Mucosa of stomach (tissue), 1 donor: ENCODE results near the gene PRDX3.

Experiments used
- H3K27me3 ChIP-seq: one replicate; pipeline ENCODE4 v1.7.0; 2013; ENCODE audit warnings: mild to moderate bottlenecking, low read length; ENCODE audit not compliant: control insufficient read depth, insufficient read depth
- H3K36me3 ChIP-seq: one replicate; pipeline ENCODE4 v1.7.0; 2013; ENCODE audit warnings: low read length; ENCODE audit not compliant: control insufficient read depth, insufficient read depth
- H3K4me1 ChIP-seq: one replicate; pipeline ENCODE4 v1.7.0; 2013; ENCODE audit warnings: mild to moderate bottlenecking, low read length; ENCODE audit not compliant: control insufficient read depth, insufficient read depth
- H3K4me3 ChIP-seq: one replicate; pipeline ENCODE4 v1.7.0; 2013; ENCODE audit warnings: low read length
- H3K9ac ChIP-seq: one replicate; pipeline ENCODE4 v1.7.0; 2013; ENCODE audit warnings: mild to moderate bottlenecking, low read length, moderate library complexity
- H3K9me3 ChIP-seq: one replicate; pipeline ENCODE4 v1.7.0; 2013; ENCODE audit warnings: mild to moderate bottlenecking, low read length, moderate library complexity; ENCODE audit not compliant: control insufficient read depth
- donor health status: Pancreatic carcinoma.

PRDX3 gene

DNA sequence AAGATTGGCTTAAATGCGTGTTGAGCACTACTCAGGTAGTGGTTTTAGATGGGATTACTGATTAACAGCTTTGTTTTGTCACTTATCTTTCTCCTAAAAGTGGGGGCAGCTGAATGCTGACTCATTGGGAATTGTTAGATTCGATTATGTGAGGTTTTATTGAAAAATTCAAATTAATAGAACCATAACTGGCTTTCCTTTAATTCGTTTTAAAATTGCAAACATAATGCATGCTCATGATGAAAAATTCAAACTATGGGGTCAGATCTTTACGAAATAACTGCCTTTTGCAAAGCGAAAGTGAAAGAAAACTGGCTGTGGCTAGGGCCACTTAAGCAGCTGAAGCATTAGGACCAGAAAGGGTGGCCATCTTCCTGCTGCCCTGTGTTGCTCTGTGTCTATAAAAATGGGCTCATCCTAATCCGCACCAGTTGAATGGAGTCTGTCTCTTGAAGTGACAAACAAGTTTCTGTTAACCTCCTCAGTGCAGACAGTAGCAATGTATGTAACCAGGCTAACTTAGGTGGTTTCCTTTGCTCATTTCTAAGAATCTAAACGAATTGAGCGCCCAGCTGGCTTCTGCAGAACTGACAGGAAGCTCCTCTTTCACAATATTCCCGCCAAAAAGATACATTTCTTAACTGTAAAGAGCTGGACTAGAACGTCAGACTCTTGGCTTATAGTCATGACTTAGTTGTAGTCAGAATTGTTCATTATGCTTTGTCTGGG is 46.9 kb downstream of the PRDX3 start:
- Histone ChIP-seq H3K9ac (peak overlapping the region; percentile 31), H3K27me3 (no peaks in the 10 kb centered on the region), H3K36me3 (peaks cover 11% of the 10 kb centered on the region), H3K4me3 (no peak overlapping the region), H3K4me1 (no peaks in the 10 kb centered on the region), H3K9me3 (no peaks in the 10 kb centered on the region)

DNA sequence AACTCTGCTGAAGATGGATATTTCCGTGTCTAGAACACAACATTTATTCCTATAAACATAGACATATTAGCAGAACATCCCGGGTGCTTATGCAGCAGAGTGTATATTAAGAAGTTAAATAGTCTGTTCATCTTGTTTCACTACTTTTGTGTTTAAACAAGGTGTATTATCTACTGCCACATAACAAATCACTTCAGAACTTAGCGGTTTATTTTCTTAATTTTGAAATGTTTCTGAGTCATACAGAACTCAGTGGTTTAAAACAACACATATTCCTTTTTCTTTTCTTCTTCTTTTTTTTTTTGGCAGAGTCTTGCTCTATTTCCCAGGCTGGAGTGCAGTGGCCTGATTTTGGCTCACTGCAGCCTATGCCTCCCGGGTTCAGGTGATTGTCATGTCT is 48.9 kb downstream of the PRDX3 start:
- Histone ChIP-seq H3K27me3 (no peaks in the 10 kb centered on the region), H3K9me3 (no peaks in the 10 kb centered on the region), H3K4me1 (no peaks in the 10 kb centered on the region), H3K4me3 (no peak overlapping the region), H3K9ac (no peak overlapping the region), H3K36me3 (peaks cover 11% of the 10 kb centered on the region)

DNA sequence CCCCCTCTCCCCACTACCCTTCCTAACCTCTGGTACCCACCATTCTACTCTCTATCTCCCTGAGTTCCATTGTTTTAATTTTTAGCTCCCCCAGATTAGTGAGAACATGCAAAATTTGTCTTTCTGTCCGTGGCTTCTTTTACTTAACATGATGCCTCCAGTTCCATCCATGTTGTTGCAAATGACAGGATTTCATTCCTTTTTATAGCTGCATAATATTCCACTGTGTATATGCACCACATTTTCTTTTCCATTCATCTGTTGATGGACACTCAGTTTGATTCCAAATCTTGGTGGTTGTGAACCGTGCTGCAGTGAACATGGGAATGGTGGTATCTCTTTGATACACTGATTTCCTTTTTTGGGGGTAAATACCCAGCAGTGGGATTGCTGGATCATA is 52.7 kb downstream of the PRDX3 start:
- no peak overlapping the region for H3K4me3 ChIP-seq
- no peaks in the 10 kb centered on the region for H3K27me3 ChIP-seq
- no peak overlapping the region for H3K9ac ChIP-seq
- H3K4me1 ChIP-seq, result no peaks in the 10 kb centered on the region
- H3K36me3 ChIP-seq, result peaks cover 6% of the 10 kb centered on the region
- H3K9me3 ChIP-seq, result no peaks in the 10 kb centered on the region

DNA sequence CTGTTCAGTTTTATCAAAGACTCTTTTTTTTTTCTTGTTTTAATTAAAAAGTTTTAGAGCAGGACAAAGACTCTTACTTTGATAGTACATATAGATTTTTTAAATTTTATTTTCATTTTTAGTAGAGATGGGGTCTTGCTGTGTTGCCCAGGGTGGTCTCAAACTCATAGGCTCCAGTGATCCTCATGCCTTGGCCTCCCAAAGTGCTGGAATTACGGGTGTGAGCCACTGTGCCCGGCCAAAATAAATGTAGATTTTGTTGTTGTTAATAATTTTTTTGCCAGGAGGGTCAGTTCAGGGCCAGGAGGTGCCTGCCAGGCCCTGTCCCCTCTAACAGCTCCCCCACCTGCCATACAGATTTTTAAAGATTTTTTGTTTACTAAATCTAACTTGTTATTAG is 57.7 kb downstream of the PRDX3 start:
- no peak overlapping the region for H3K9ac ChIP-seq
- H3K36me3 ChIP-seq, result no peaks in the 10 kb centered on the region
- no peak overlapping the region for H3K4me3 ChIP-seq
- no peaks in the 10 kb centered on the region for H3K9me3 ChIP-seq
- H3K4me1 ChIP-seq, result no peaks in the 10 kb centered on the region
- H3K27me3 ChIP-seq, result no peaks in the 10 kb centered on the region

DNA sequence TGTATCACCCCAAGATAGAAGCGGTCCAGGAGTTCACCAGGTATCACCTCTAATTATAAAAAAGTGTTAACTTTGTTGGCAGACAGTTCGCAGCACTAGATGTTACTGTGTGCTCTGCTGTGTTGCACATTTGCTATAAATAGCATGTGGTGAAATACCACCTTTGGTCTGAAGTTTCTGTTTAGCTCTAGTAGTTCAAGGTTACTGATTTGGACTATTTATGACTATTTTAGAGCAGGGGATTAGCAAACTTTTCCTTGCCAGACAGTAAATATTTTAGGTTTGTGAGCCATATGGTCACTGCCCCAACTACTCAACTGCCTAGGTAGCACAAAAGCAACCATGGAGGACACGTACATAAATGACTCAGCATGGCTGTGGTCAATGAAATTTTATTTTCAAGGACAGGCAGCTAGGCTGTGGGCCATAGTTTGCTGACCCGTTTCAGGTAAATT is 58.2 kb downstream of the PRDX3 start:
- no peaks in the 10 kb centered on the region for H3K4me1 ChIP-seq
- H3K9ac ChIP-seq, result no peak overlapping the region
- no peaks in the 10 kb centered on the region for H3K36me3 ChIP-seq
- no peak overlapping the region for H3K4me3 ChIP-seq
- no peaks in the 10 kb centered on the region for H3K9me3 ChIP-seq
- no peaks in the 10 kb centered on the region for H3K27me3 ChIP-seq

DNA sequence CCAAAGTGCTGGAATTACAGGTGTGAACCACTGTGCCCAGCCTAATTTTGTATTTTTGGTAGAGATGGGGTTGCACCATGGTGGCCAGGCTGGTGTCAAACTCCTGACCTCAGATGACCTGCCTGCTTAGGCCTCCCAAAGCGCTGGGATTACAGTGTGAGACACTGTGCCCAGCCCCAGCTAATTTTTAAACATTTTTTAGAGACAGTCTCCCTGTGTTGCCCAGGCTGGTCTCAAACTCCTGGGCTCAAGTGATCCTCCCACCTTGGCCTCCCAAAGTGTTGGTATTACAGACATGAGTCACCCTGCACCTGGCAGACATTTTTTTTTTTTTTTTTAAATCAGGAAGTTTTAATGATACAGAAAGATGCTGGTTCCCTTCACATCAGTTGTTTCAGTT is 59.2 kb downstream of the PRDX3 start:
- H3K36me3 ChIP-seq, result no peaks in the 10 kb centered on the region
- no peak overlapping the region for H3K9ac ChIP-seq
- H3K4me3 ChIP-seq, result no peak overlapping the region
- no peaks in the 10 kb centered on the region for H3K27me3 ChIP-seq
- no peaks in the 10 kb centered on the region for H3K4me1 ChIP-seq
- H3K9me3 ChIP-seq, result no peaks in the 10 kb centered on the region

DNA sequence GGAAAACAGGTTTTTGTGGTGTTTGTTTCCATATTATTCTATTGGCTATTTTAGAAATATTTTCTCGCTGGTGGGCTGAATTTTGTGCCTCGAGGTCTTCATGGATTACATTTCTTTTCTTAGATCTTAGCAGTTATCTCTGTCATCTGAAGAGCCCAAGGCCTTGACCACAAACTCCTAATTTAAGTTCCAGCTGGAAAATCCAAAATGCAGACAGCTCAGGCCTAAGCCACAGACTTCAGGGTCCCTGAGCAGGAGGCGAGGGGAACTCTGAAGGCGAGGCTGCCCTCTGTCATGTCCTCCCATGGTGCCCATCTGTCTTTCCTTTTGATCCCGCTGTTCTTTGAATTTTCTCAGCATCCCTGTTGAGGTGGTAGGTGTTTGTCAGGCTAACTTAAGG is 60.4 kb downstream of the PRDX3 start:
- Histone ChIP-seq H3K9ac (no peak overlapping the region), H3K9me3 (no peaks in the 10 kb centered on the region), H3K4me3 (no peak overlapping the region), H3K36me3 (no peaks in the 10 kb centered on the region), H3K4me1 (no peaks in the 10 kb centered on the region), H3K27me3 (no peaks in the 10 kb centered on the region)
